Measurements from ENCODE around the gene CLIC5.

DNA sequence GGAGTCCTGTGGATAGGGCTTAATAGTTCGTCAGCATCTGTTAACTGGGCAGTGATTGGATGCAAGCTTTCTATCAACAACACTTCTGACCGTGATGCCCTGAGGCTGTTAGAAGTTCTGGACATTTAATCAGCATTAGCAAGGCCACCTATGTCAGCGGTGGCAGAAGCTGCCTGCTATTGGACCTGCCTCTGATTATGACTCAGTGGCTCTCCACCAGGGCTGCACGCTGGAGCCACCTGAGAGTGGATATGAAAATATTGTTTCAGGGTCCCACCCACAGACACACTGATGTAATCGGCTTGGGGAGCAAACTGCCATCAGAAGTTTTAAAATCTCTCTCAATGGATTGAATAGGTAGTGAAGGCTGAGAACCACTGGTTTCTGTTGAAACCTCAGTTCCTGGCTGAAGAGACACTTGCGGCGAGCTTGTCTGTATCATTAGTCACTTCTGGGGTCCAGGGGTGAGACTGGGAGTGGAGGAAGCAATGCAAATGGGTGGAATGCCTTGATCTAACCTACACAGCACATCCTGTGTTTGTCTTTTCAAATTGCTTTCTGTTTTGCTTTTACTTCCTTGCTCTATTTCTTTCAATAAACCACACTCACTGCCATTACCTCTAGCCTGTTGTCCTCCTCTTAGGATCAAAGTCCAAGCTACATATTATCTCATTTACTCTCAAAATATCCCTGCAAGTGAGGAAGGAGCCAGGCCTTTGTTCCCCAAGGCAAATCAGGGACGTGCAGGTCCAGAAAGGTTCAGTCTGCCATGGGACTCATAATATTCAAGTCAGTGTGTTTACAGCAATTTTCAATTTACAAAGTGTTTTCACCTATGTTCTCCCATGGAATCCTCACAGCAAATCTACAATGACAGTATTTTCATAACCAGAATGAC lies 4.2 kb downstream of the CLIC5 start:
- TF ChIP-seq CTCF (IDR thresholded peaks at IDR 0.05) (no peak), POLR2A (IDR thresholded peaks at IDR 0.05) (no peak)
